ENCODE measurements around the gene WWTR1. TPM values are rescaled to one million over a fixed set of nuclear protein-coding genes. Genes with fewer than 3 reads are reported as not detected.

WWTR1 gene
- total RNA-seq, 1 donor from 2014 or later = 3.4 TPM

DNA sequence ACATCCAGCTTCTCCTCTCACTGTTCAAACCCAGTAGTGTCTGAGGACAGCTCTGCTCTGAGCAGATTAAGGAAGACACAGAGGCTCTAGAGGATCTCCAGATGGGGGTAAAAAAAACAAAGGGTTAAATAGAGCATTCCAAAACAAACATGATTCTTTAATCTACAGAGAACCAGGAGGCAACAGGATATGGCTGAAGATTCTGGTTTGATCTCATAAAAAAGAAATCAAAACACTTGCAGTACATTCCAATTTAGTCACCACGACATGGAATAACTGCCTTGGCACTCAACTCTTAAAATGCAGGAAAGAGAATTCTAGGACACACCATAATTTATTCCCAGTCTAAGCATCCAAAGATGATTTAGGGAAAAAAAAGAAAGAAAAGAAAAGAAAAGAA lies 151.3 kb downstream of the WWTR1 start:
- no peak for FAIRE-seq
- Histone ChIP-seq H3K27me3 (ENCODE audit: control insufficient read depth, insufficient read depth, low read length) (no peaks in the 10 kb centered on the region), H3K36me3 (ENCODE audit: control insufficient read depth, insufficient read depth, low read length) (no peaks in the 10 kb centered on the region), H3K4me3 (ENCODE audit: low read depth, low read length) (no peak overlapping the region)
- no peak for DNase-seq (ENCODE audit: low read depth)
- TF ChIP-seq, protein P1, sequence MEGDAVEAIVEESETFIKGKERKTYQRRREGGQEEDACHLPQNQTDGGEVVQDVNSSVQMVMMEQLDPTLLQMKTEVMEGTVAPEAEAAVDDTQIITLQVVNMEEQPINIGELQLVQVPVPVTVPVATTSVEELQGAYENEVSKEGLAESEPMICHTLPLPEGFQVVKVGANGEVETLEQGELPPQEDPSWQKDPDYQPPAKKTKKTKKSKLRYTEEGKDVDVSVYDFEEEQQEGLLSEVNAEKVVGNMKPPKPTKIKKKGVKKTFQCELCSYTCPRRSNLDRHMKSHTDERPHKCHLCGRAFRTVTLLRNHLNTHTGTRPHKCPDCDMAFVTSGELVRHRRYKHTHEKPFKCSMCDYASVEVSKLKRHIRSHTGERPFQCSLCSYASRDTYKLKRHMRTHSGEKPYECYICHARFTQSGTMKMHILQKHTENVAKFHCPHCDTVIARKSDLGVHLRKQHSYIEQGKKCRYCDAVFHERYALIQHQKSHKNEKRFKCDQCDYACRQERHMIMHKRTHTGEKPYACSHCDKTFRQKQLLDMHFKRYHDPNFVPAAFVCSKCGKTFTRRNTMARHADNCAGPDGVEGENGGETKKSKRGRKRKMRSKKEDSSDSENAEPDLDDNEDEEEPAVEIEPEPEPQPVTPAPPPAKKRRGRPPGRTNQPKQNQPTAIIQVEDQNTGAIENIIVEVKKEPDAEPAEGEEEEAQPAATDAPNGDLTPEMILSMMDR (IDR thresholded peaks at IDR 0.05; ENCODE audit: insufficient read depth, low read length, severe bottlenecking) = no peak

DNA sequence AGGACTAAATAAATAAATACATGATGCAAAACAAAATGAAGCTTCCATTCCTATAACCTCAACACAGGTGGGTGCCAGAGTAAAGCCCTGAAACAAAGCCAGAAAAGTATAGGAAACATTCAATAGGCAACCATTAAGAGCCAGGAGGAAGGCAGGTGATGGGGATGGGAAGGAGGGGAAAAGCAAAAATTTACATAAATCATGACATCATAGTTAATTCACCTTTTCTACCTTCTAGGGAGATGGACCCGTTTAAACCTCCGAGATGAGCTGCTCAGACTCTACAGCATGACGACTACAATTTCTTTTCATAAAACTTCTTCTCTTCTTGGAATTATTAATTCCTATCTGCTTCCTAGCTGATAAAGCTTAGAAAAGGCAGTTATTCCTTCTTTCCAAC lies 155.4 kb downstream of the WWTR1 start:
- DNase-seq (ENCODE audit: low read depth) = no peak
- Histone ChIP-seq H3K27me3 (ENCODE audit: control insufficient read depth, insufficient read depth, low read length) (no peaks in the 10 kb centered on the region), H3K36me3 (ENCODE audit: control insufficient read depth, insufficient read depth, low read length) (no peaks in the 10 kb centered on the region), H3K4me3 (ENCODE audit: low read depth, low read length) (no peak overlapping the region)
- TF ChIP-seq, protein P1 (IDR thresholded peaks at IDR 0.05; ENCODE audit: insufficient read depth, low read length, severe bottlenecking) = no peak
- no peak for FAIRE-seq

GRCh38 chr3:149501524-149501923 lies 156.3 kb downstream of the WWTR1 start:
- DNase-seq (ENCODE audit: low read depth) = no peak
- Histone ChIP-seq H3K4me3 (ENCODE audit: low read depth, low read length) (no peak overlapping the region), H3K36me3 (ENCODE audit: control insufficient read depth, insufficient read depth, low read length) (no peaks in the 10 kb centered on the region), H3K27me3 (ENCODE audit: control insufficient read depth, insufficient read depth, low read length) (no peaks in the 10 kb centered on the region)
- TF ChIP-seq, protein P1 (IDR thresholded peaks at IDR 0.05; ENCODE audit: insufficient read depth, low read length, severe bottlenecking) = no peak
- peak; percentile 13 for FAIRE-seq

GRCh38 chr3:149497966-149498670 lies 159.7 kb downstream of the WWTR1 start:
- DNase-seq (ENCODE audit: low read depth) (no peak), FAIRE-seq (no peak)
- Histone ChIP-seq H3K36me3 (ENCODE audit: control insufficient read depth, insufficient read depth, low read length) (no peaks in the 10 kb centered on the region), H3K27me3 (ENCODE audit: control insufficient read depth, insufficient read depth, low read length) (no peaks in the 10 kb centered on the region), H3K4me3 (ENCODE audit: low read depth, low read length) (no peak overlapping the region)
- TF ChIP-seq, protein P1 (IDR thresholded peaks at IDR 0.05; ENCODE audit: insufficient read depth, low read length, severe bottlenecking) = no peak

GRCh38 chr3:149496891-149497290 lies 160.9 kb downstream of the WWTR1 start:
- Histone ChIP-seq H3K4me3 (ENCODE audit: low read depth, low read length) (no peak overlapping the region), H3K36me3 (ENCODE audit: control insufficient read depth, insufficient read depth, low read length) (no peaks in the 10 kb centered on the region), H3K27me3 (ENCODE audit: control insufficient read depth, insufficient read depth, low read length) (no peaks in the 10 kb centered on the region)
- TF ChIP-seq, protein P1 (IDR thresholded peaks at IDR 0.05; ENCODE audit: insufficient read depth, low read length, severe bottlenecking) = no peak
- DNase-seq (ENCODE audit: low read depth) (no peak), FAIRE-seq (no peak)

Data from bronchial epithelial cell (primary cell).